GM19025 (cell line): Measurements from ENCODE around the gene AGPAT3.

Experiments used
- ATAC-seq: cut with Tn5 transposase; IDR thresholded peaks from one replicate; pipeline ENCODE4 v1.9.1; 2021; ENCODE audit warnings: mild to moderate bottlenecking, low read depth, moderate library complexity; ENCODE audit not compliant: unreplicated experiment

Gene AGPAT3

GRCh38 chr21:43985690-43986251 is 120.7 kb downstream of the AGPAT3 start:
- ATAC-seq: no peak

- no peak for ATAC-seq
Measured at GRCh38 chr21:43986544-43987451, 121.8 kb downstream of the AGPAT3 start.

- ATAC-seq: no peak
Measured at GRCh38 chr21:43987509-43987908, 122.5 kb downstream of the AGPAT3 start.

GRCh38 chr21:43988016-43988415 is 123.0 kb downstream of the AGPAT3 start:
- ATAC-seq: no peak

- no peak for ATAC-seq
Measured at GRCh38 chr21:43988506-43989230, 123.6 kb downstream of the AGPAT3 start.

- no peak for ATAC-seq
Measured at GRCh38 chr21:43989401-43989800, 124.4 kb downstream of the AGPAT3 start.

- no peak for ATAC-seq
Measured at GRCh38 chr21:43991447-43991991, 126.5 kb downstream of the AGPAT3 start.

GRCh38 chr21:43992121-43992520 is 127.1 kb downstream of the AGPAT3 start:
- ATAC-seq: no peak

GRCh38 chr21:43993420-43993934 is 128.5 kb downstream of the AGPAT3 start:
- no peak for ATAC-seq

- ATAC-seq: no peak
Measured at GRCh38 chr21:43994085-43994484, 129.1 kb downstream of the AGPAT3 start.

- ATAC-seq: no peak
Measured at GRCh38 chr21:43994646-43995045, 129.6 kb downstream of the AGPAT3 start.

- ATAC-seq: no peak
Measured at GRCh38 chr21:43995521-43996105, 130.6 kb downstream of the AGPAT3 start.

GRCh38 chr21:43997766-43998742 is 133.0 kb downstream of the AGPAT3 start:
- no peak for ATAC-seq

GRCh38 chr21:44000360-44000759 is 135.3 kb downstream of the AGPAT3 start:
- no peak for ATAC-seq

- ATAC-seq: no peak
Measured at GRCh38 chr21:44002511-44002910, 137.5 kb downstream of the AGPAT3 start.

GRCh38 chr21:44003307-44003966 is 138.4 kb downstream of the AGPAT3 start:
- ATAC-seq: no peak

GRCh38 chr21:44005071-44005470 is 140.0 kb downstream of the AGPAT3 start:
- ATAC-seq: no peak

GRCh38 chr21:44005593-44005992 is 140.6 kb downstream of the AGPAT3 start:
- ATAC-seq: no peak
